Lung (tissue), 12 donors: ENCODE data around the gene MTERF1. TPM values are rescaled to one million over a fixed set of nuclear protein-coding genes. Genes with fewer than 3 reads are reported as not detected.

ENCODE experiments used
- ATAC-seq: fragments of 200-7000 bp; cut with Tn5 transposase; one replicate; pipeline ENCODE4 v1.9.1; 2020; ENCODE audit warnings: moderate number of reproducible peaks; ENCODE audit not compliant: insufficient read depth, low FRiP score
- DNase-seq, 3 donors: peaks; one replicate each; pipeline ENCODE4 v3.0.0-alpha.2; 2013 to 2017
- H3K27ac ChIP-seq, 2 donors: one replicate each; pipeline ENCODE4 v1.5.1; 2013; ENCODE audit warnings: mild to moderate bottlenecking in 2 of 2, moderate library complexity in 2 of 2, control low read depth in 1 of 2, inconsistent platforms in 1 of 2, low read depth in 1 of 2, low read length in 1 of 2
- H3K27me3 ChIP-seq, 3 donors: one replicate each; pipeline ENCODE4 v1.5.1; 2013; ENCODE audit warnings: low read length in 2 of 3; ENCODE audit not compliant: control insufficient read depth in 3 of 3, insufficient read depth in 3 of 3
- H3K36me3 ChIP-seq, 4 donors: one replicate each; pipeline ENCODE4 v1.5.1; 2013; ENCODE audit warnings: low read length in 4 of 4, mild to moderate bottlenecking in 1 of 4, moderate library complexity in 1 of 4; ENCODE audit not compliant: control insufficient read depth in 4 of 4, insufficient read depth in 4 of 4
- H3K4me1 ChIP-seq, 5 donors: one replicate each; pipeline ENCODE4 v1.5.1; 2013; ENCODE audit warnings: low read length in 5 of 5, mild to moderate bottlenecking in 2 of 5, moderate library complexity in 1 of 5; ENCODE audit not compliant: control insufficient read depth in 5 of 5, insufficient read depth in 5 of 5
- H3K4me3 ChIP-seq: one replicate; pipeline ENCODE4 v1.5.1; 2013; ENCODE audit warnings: mild to moderate bottlenecking, control low read depth, moderate library complexity
- H3K9ac ChIP-seq, 2 donors: one replicate each; pipeline ENCODE4 v1.5.1; 2013; ENCODE audit warnings: low read length in 2 of 2, control low read depth in 1 of 2; ENCODE audit not compliant: insufficient read depth in 1 of 2
- H3K9me3 ChIP-seq, 4 donors: one replicate each; pipeline ENCODE4 v1.5.1; 2013; ENCODE audit warnings: low read length in 3 of 4, mild to moderate bottlenecking in 1 of 4, moderate library complexity in 1 of 4; ENCODE audit not compliant: control insufficient read depth in 4 of 4, insufficient read depth in 3 of 4
- CTCF ChIP-seq: IDR thresholded peaks from 2 replicates; pipeline ENCODE4 v1.5.1; 2012; ENCODE audit warnings: mild to moderate bottlenecking; ENCODE audit errors: control extremely low read depth, extremely low read depth
- WGBS, 2 donors: extraction: QIAGEN DNeasy Blood & Tissue Kit; methylation state at CpG; one replicate each; pipeline ENCODE4 v1.1.7; 2013; 5-methylcytosine and 5-hydroxymethylcytosine counted together
- polyA plus RNA-seq, 2 donors: library from polyadenylated mRNA; stranded (reverse); fragments of 200-250 nt; gene quantifications; one replicate each; pipeline ENCODE4 v1.2.1, GENCODE V29; 2013
- total RNA-seq, 2 donors: library from RNA; depleted of rRNA in 1 of 2; stranded (reverse); fragments of >200 nt in 1 of 2; gene quantifications; one replicate each; pipeline ENCODE4 v1.2.1, GENCODE V29; 2014 to 2021
- donor health status: control.
- donor health status: control.
- donor health status: Bipolar disorder and iron deficiency.
- donor health status: healthy.
- donor health status: DM: yes; HTN: yes; CAD: no.

MTERF1 gene
- total and polyA plus RNA-seq, 4 donors = 5.5 to 19.3 (median 9.4) TPM

GRCh38 chr7:91913612-91914011, 33.1 kb upstream of the MTERF1 start:
- Histone ChIP-seq H3K9me3 (no peaks in the 10 kb centered on the region), H3K27me3 (no peaks in the 10 kb centered on the region), H3K36me3 (no peaks in the 10 kb centered on the region), H3K9ac (no peak overlapping the region), H3K4me1 (peaks cover 0 to 2% (median 0%) of the 10 kb centered on the region in 5 donors), H3K4me3 (no peak overlapping the region), H3K27ac (no peak overlapping the region)
- ATAC-seq (no peak), DNase-seq (peak in 1 of 3 donors; percentile 33)
- no peak for TF ChIP-seq CTCF
- WGBS, 2 donors = 82 to 89% methylated on average over 2 of the region's 2 CpGs

DNA sequence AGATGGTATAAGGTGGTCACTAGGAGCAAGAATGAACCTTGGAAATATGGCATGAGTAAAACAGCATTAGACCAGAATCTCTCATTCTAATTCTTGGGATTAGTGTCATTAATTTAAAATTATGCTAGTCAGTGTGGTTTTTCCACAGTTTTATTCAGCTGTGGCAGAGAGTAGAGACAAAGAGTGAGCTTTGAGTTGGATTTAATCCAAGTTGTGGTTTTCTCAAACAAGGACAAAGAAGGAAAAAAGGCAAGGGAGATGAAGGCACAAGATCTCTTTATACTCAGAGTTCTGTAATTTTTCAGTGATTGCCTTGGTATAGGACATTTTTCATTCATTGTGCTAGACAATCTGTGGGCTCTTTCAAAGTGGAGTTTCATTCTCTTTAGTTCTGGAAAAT, 32.0 kb upstream of the MTERF1 start:
- peaks cover 0 to 2% (median 0%) of the 10 kb centered on the region in 5 donors for H3K4me1 ChIP-seq
- no peak overlapping the region for H3K4me3 ChIP-seq
- H3K9ac ChIP-seq = no peak overlapping the region
- no peaks in the 10 kb centered on the region for H3K9me3 ChIP-seq
- ATAC-seq = no peak
- no peaks in the 10 kb centered on the region for H3K27me3 ChIP-seq
- TF ChIP-seq CTCF = no peak
- no peaks in the 10 kb centered on the region for H3K36me3 ChIP-seq
- no peak for DNase-seq
- no peak overlapping the region for H3K27ac ChIP-seq

DNA sequence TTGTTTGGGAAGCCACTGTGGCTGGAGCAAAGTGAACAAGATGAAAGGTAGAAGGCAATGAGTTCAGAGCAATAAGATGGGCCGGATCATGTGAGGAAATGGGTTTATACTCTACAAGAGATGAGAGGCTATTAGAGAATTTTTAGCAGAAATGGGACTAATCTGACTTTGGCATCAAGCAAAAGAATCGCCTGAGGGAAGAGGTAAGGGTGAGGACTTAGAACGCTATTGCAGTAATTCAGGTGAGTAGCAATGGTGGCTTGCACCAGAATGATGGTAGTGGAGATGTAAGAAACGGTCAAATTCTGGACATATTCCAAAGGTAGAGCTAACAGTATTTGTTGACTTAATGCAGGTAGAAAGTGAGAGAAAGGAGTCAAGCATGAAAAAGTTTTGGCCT, 30.6 kb upstream of the MTERF1 start:
- Histone ChIP-seq H3K9me3 (no peaks in the 10 kb centered on the region), H3K36me3 (no peaks in the 10 kb centered on the region), H3K4me3 (no peak overlapping the region), H3K9ac (no peak overlapping the region), H3K27me3 (no peaks in the 10 kb centered on the region), H3K4me1 (peaks cover 0 to 2% (median 0%) of the 10 kb centered on the region in 5 donors), H3K27ac (no peak overlapping the region)
- DNase-seq (no peak), ATAC-seq (no peak)
- 95 to 99% methylated on average over 4 of the region's 4 CpGs for WGBS, 2 donors
- no peak for TF ChIP-seq CTCF

DNA sequence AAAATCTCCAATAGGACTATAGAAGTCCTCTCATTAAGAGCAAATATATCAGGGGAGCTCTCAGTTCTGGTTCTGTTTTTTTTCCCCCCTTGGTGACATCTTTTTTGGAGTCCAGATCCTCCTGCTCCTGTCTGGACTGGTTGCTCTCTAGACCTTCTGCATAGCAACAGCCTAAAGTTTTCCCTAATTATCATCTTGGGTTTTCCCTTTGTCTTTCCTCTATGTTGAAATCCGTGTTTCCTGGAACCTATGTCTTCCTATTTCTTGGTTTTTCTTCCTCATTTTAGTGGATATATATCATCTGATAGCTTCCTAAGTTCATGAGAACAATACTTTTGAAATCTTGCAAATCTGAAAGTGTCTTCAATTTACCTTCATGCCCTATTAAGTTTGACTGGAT, 29.7 kb upstream of the MTERF1 start:
- DNase-seq = no peak
- no peak for TF ChIP-seq CTCF
- Histone ChIP-seq H3K9me3 (no peaks in the 10 kb centered on the region), H3K4me3 (no peak overlapping the region), H3K36me3 (no peaks in the 10 kb centered on the region), H3K27ac (no peak overlapping the region), H3K4me1 (peaks cover 0 to 2% (median 0%) of the 10 kb centered on the region in 5 donors), H3K9ac (no peak overlapping the region), H3K27me3 (no peaks in the 10 kb centered on the region)
- no peak for ATAC-seq
- 73 to 76% methylated on average over 1 of the region's 1 CpG for WGBS, 2 donors
